ENCODE data around the gene CTDSPL. TPM values are rescaled to one million over a fixed set of nuclear protein-coding genes. Genes with fewer than 3 reads are reported as not detected.
A peak's percentile ranks its signal among the peaks of the same experiment; 100 is the strongest.

Gene CTDSPL
- total RNA-seq, 1 experiment from 2014 or later, result 34.4 TPM

- TF ChIP-seq SIN3A (IDR thresholded peaks at IDR 0.05; ENCODE audit: low read depth) (no peak), ATF3 (IDR thresholded peaks at IDR 0.05) (no peak), MAX (IDR thresholded peaks at IDR 0.05) (no peak), YY1 (IDR thresholded peaks at IDR 0.05; ENCODE audit: extremely low read depth, insufficient replicate concordance, low read depth, low read length) (no peak), SP1 (IDR thresholded peaks at IDR 0.05; ENCODE audit: low read depth) (no peak), ZFX (IDR thresholded peaks at IDR 0.05) (no peak)
These were observed 166.1 kb downstream of the CTDSPL start (continued) for GRCh38 chr3:38027466-38028465.

GRCh38 chr3:38028621-38029361 lies 167.1 kb downstream of the CTDSPL start:
- no peaks in the 10 kb centered on the region for H3K36me3 ChIP-seq (ENCODE audit: control insufficient read depth in 1 of 2, insufficient read depth in 2 of 2, low read length in 2 of 2)
- H4K20me1 ChIP-seq (ENCODE audit: insufficient read depth), result no peaks in the 10 kb centered on the region
- H2AFZ ChIP-seq (ENCODE audit: low read depth, low read length, poor library complexity, severe bottlenecking), result no peak overlapping the region
- ChIA-PET CTCF (no interaction called here), RAD21 (ENCODE audit: low non-redundant PET in 1 of 2, low total read pairs in 2 of 2, uncharacterized antibody in 2 of 2, unreplicated experiment in 2 of 2) (no interaction called here), POLR2A (no interaction called here)
- H3K4me1 ChIP-seq (ENCODE audit: control insufficient read depth in 1 of 2, insufficient read depth in 2 of 2, low read length in 2 of 2), result peaks cover 29 to 48% of the 10 kb centered on the region in 2 experiments
- intact Hi-C loops (cut with micrococcal nuclease), result no loop called here
- no peak overlapping the region for H3K27ac ChIP-seq (ENCODE audit: low read depth, low read length)
- peak overlapping the region; percentile 76 for H3K4me2 ChIP-seq (ENCODE audit: low read length)
- ATAC-seq (no peak), DNase-seq (ENCODE audit: low read depth, low spot score) (no peak)
- H3K9me3 ChIP-seq (ENCODE audit: control insufficient read depth in 1 of 2, insufficient read depth in 1 of 2, low read depth in 1 of 2, low read length in 2 of 2), result no peaks in the 10 kb centered on the region
- H3K79me2 ChIP-seq (ENCODE audit: insufficient read depth, low read length), result no peaks in the 10 kb centered on the region
- H3K4me3 ChIP-seq (replicated peaks in 1 of 2; ENCODE audit: low read depth in 1 of 2, low read length in 2 of 2), result peak overlapping the region; percentile 32 to 41; a peak in 2 of 4 replicates
- no peak overlapping the region for H3K9ac ChIP-seq (ENCODE audit: low read length)
- BruUV-seq (replicated peaks), result no TSS peak
- H3K27me3 ChIP-seq (ENCODE audit: insufficient read depth, low read length), result no peaks in the 10 kb centered on the region
- TF ChIP-seq CBX3 (IDR thresholded peaks at IDR 0.05; ENCODE audit: low read depth) (no peak), YY1 (IDR thresholded peaks at IDR 0.05; ENCODE audit: extremely low read depth, insufficient replicate concordance, low read depth, low read length) (no peak), EZH2 (IDR thresholded peaks at IDR 0.05) (no peak), ZNF274 (IDR thresholded peaks at IDR 0.05; ENCODE audit: low read depth, low read length) (no peak), FOSL1 (IDR thresholded peaks at IDR 0.05; ENCODE audit: low read depth) (no peak), ATF3 (IDR thresholded peaks at IDR 0.05) (no peak), EGR1 (IDR thresholded peaks at IDR 0.05; ENCODE audit: low read depth) (no peak)
- no peaks in the 10 kb centered on the region for H3K9me2 ChIP-seq (ENCODE audit: insufficient read depth)

Data from HCT116 (cell line).